HG02938 (cell line): ENCODE results near the gene RAB31.
"Not testable (repeated sequence)": the region's sequence is repeated elsewhere in the genome, so short reads cannot be mapped to it uniquely, and the experiment has no call there.

Experiments used
- ATAC-seq: cut with Tn5 transposase; IDR thresholded peaks from one replicate; pipeline ENCODE4 v1.9.1; 2021; ENCODE audit warnings: mild to moderate bottlenecking, moderate library complexity; ENCODE audit not compliant: unreplicated experiment

RAB31 gene

DNA sequence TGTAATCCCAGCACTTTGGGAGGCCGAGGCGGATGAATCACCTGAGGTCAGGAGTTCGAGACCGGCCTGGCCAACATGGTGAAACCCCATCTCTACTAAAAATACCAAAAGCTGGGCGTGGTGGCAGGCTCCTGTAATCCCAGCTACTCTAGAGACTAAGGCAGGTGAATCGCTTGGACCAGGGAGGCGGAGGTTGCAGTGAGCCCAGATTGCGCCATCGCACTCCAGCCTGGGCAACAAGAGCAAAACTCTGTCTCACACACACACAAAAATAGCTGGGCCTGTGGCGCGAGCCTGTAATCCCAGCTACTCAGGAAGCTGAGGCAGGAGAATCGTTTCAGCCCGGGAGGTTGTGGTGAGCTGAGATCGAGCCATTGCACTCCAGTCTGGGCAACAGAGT lies 194.2 kb downstream of the RAB31 start:
- not testable (repeated sequence) for ATAC-seq

GRCh38 chr18:9902832-9903231 lies 194.7 kb downstream of the RAB31 start:
- no peak for ATAC-seq

GRCh38 chr18:9905401-9905922 lies 197.4 kb downstream of the RAB31 start:
- no peak for ATAC-seq

- no peak for ATAC-seq
These were observed 198.4 kb downstream of the RAB31 start for GRCh38 chr18:9906481-9906880.

DNA sequence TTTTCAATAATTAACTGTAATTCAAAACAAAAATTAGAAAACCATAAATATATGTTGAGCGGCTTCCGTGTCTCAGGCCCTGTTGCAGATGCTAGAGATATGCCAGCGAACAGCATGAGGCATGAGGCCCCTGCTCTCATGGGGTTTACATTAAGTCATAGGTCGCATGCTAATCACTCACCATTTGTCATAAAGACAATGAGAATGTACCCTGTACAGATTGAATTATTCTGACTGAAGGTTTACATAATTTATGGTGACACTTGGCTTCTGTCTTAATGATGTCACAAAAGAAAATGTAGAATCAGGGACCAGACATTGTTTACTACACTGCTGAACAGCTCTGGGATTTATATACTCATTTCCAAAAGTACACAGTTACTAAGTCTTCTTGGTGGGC lies 199.8 kb downstream of the RAB31 start:
- no peak for ATAC-seq

DNA sequence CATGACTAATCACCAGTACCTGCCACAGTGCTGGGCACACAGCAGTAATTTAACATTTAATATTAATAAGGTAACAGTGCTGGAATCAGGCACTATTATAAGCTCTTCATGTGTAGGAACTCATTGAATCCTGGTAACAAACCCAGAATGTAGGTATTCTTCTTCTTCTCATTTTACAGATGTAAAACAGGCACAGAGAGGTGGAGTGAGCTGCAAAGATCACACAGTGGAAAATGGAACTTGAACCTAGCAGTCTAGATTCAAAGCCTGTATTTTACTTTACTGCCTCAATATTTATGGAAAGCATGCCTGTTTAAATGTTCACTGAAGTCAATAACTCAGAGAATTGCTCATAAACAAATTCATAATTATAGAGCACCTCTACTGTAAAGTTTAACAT lies 202.0 kb downstream of the RAB31 start:
- ATAC-seq, result no peak

GRCh38 chr18:9910661-9911060 lies 202.6 kb downstream of the RAB31 start:
- ATAC-seq, result no peak

GRCh38 chr18:9911226-9911625 lies 203.1 kb downstream of the RAB31 start:
- no peak for ATAC-seq
